ENCODE data around the gene SLIT3.

SLIT3 gene

GRCh38 chr5:169065400-169065799 lies 235.5 kb downstream of the SLIT3 start:
- no peaks in the 10 kb centered on the region for H3K4me1 ChIP-seq (ENCODE audit: control insufficient read depth in 1 of 2, insufficient read depth in 2 of 2, low read length in 2 of 2)
- H3K4me3 ChIP-seq (ENCODE audit: low read depth in 1 of 2, low read length in 2 of 2), result no peak overlapping the region
- no peaks in the 10 kb centered on the region for H3K27me3 ChIP-seq (ENCODE audit: low read depth, low read length)
- no peak overlapping the region for H3K27ac ChIP-seq (ENCODE audit: low read length)
- no peaks in the 10 kb centered on the region for H3K9me3 ChIP-seq (ENCODE audit: control insufficient read depth in 1 of 2, low read length in 2 of 2)
- no peaks in the 10 kb centered on the region for H3K36me3 ChIP-seq (ENCODE audit: control insufficient read depth in 1 of 2, insufficient read depth in 2 of 2, low read length in 2 of 2)

DNA sequence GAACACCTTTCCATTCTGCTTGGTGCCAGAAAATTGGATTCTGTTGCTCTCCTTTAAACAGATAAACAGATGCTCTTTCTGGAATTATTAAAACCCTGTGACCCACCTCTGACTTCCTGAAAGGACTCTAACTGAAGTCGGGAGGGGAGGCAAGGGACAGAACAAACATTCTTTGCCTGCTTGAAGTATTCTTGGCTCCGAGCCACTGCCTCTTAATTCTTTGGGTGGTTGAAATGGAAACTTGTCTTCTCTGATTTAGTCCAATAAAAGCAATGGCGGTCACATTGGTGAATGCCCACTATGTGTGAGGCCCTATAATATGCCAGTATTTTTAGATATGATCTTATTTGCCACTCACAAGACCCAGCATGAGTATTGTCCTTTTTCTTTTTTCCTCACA lies 236.8 kb downstream of the SLIT3 start:
- Histone ChIP-seq H3K9me3 (ENCODE audit: control insufficient read depth in 1 of 2, low read length in 2 of 2) (no peaks in the 10 kb centered on the region), H3K4me1 (ENCODE audit: control insufficient read depth in 1 of 2, insufficient read depth in 2 of 2, low read length in 2 of 2) (no peaks in the 10 kb centered on the region), H3K36me3 (ENCODE audit: control insufficient read depth in 1 of 2, insufficient read depth in 2 of 2, low read length in 2 of 2) (no peaks in the 10 kb centered on the region), H3K27me3 (ENCODE audit: low read depth, low read length) (no peaks in the 10 kb centered on the region), H3K27ac (ENCODE audit: low read length) (no peak overlapping the region), H3K4me3 (ENCODE audit: low read depth in 1 of 2, low read length in 2 of 2) (no peak overlapping the region)

- Histone ChIP-seq H3K4me1 (ENCODE audit: control insufficient read depth in 1 of 2, insufficient read depth in 2 of 2, low read length in 2 of 2) (no peaks in the 10 kb centered on the region), H3K27me3 (ENCODE audit: low read depth, low read length) (no peaks in the 10 kb centered on the region), H3K4me3 (ENCODE audit: low read depth in 1 of 2, low read length in 2 of 2) (no peak overlapping the region), H3K36me3 (ENCODE audit: control insufficient read depth in 1 of 2, insufficient read depth in 2 of 2, low read length in 2 of 2) (no peaks in the 10 kb centered on the region), H3K27ac (ENCODE audit: low read length) (no peak overlapping the region), H3K9me3 (ENCODE audit: control insufficient read depth in 1 of 2, low read length in 2 of 2) (no peaks in the 10 kb centered on the region)
Measured at GRCh38 chr5:169063316-169063953, 237.5 kb downstream of the SLIT3 start.

GRCh38 chr5:169062690-169063089 lies 238.2 kb downstream of the SLIT3 start:
- Histone ChIP-seq H3K9me3 (ENCODE audit: control insufficient read depth in 1 of 2, low read length in 2 of 2) (no peaks in the 10 kb centered on the region), H3K4me1 (ENCODE audit: control insufficient read depth in 1 of 2, insufficient read depth in 2 of 2, low read length in 2 of 2) (no peaks in the 10 kb centered on the region), H3K4me3 (ENCODE audit: low read depth in 1 of 2, low read length in 2 of 2) (no peak overlapping the region), H3K27me3 (ENCODE audit: low read depth, low read length) (no peaks in the 10 kb centered on the region), H3K36me3 (ENCODE audit: control insufficient read depth in 1 of 2, insufficient read depth in 2 of 2, low read length in 2 of 2) (no peaks in the 10 kb centered on the region), H3K27ac (ENCODE audit: low read length) (no peak overlapping the region)

- Histone ChIP-seq H3K27ac (ENCODE audit: low read length) (no peak overlapping the region), H3K27me3 (ENCODE audit: low read depth, low read length) (no peaks in the 10 kb centered on the region), H3K36me3 (ENCODE audit: control insufficient read depth in 1 of 2, insufficient read depth in 2 of 2, low read length in 2 of 2) (no peaks in the 10 kb centered on the region), H3K4me1 (ENCODE audit: control insufficient read depth in 1 of 2, insufficient read depth in 2 of 2, low read length in 2 of 2) (no peaks in the 10 kb centered on the region), H3K4me3 (ENCODE audit: low read depth in 1 of 2, low read length in 2 of 2) (no peak overlapping the region), H3K9me3 (ENCODE audit: control insufficient read depth in 1 of 2, low read length in 2 of 2) (no peaks in the 10 kb centered on the region)
Measured at GRCh38 chr5:169054506-169054905, 246.4 kb downstream of the SLIT3 start.

GRCh38 chr5:169052207-169052606 lies 248.7 kb downstream of the SLIT3 start:
- Histone ChIP-seq H3K4me3 (ENCODE audit: low read depth in 1 of 2, low read length in 2 of 2) (no peak overlapping the region), H3K4me1 (ENCODE audit: control insufficient read depth in 1 of 2, insufficient read depth in 2 of 2, low read length in 2 of 2) (no peaks in the 10 kb centered on the region), H3K27ac (ENCODE audit: low read length) (no peak overlapping the region), H3K27me3 (ENCODE audit: low read depth, low read length) (no peaks in the 10 kb centered on the region), H3K36me3 (ENCODE audit: control insufficient read depth in 1 of 2, insufficient read depth in 2 of 2, low read length in 2 of 2) (no peaks in the 10 kb centered on the region), H3K9me3 (ENCODE audit: control insufficient read depth in 1 of 2, low read length in 2 of 2) (no peaks in the 10 kb centered on the region)

DNA sequence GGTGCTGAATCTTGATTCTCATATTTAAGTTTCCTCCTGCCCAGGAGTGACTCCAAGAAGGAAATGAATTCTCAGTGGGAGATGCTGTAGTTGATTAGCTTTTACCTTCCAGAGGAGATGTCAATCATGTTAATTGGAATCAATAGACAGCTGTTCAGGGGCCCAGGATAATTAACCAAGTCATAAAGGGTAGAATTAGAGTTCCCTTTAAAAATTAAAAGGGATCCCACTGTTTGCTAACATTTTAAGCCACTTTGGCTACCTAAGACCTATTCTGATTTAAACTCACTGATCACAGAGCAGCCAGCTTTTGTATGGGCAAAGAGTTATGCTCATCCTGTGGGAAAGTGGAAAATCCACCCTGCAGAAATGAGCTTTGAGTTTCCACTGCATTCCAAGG lies 249.6 kb downstream of the SLIT3 start:
- Histone ChIP-seq H3K9me3 (ENCODE audit: control insufficient read depth in 1 of 2, low read length in 2 of 2) (no peaks in the 10 kb centered on the region), H3K27ac (ENCODE audit: low read length) (no peak overlapping the region), H3K36me3 (ENCODE audit: control insufficient read depth in 1 of 2, insufficient read depth in 2 of 2, low read length in 2 of 2) (no peaks in the 10 kb centered on the region), H3K27me3 (ENCODE audit: low read depth, low read length) (no peaks in the 10 kb centered on the region), H3K4me1 (ENCODE audit: control insufficient read depth in 1 of 2, insufficient read depth in 2 of 2, low read length in 2 of 2) (no peaks in the 10 kb centered on the region), H3K4me3 (ENCODE audit: low read depth in 1 of 2, low read length in 2 of 2) (no peak overlapping the region)

GRCh38 chr5:169050636-169051035 lies 250.3 kb downstream of the SLIT3 start:
- Histone ChIP-seq H3K4me3 (ENCODE audit: low read depth in 1 of 2, low read length in 2 of 2) (no peak overlapping the region), H3K9me3 (ENCODE audit: control insufficient read depth in 1 of 2, low read length in 2 of 2) (no peaks in the 10 kb centered on the region), H3K4me1 (ENCODE audit: control insufficient read depth in 1 of 2, insufficient read depth in 2 of 2, low read length in 2 of 2) (no peaks in the 10 kb centered on the region), H3K27ac (ENCODE audit: low read length) (no peak overlapping the region), H3K36me3 (ENCODE audit: control insufficient read depth in 1 of 2, insufficient read depth in 2 of 2, low read length in 2 of 2) (no peaks in the 10 kb centered on the region), H3K27me3 (ENCODE audit: low read depth, low read length) (no peaks in the 10 kb centered on the region)

GRCh38 chr5:169050146-169050571 lies 250.8 kb downstream of the SLIT3 start:
- H3K4me1 ChIP-seq (ENCODE audit: control insufficient read depth in 1 of 2, insufficient read depth in 2 of 2, low read length in 2 of 2), result no peaks in the 10 kb centered on the region
- H3K9me3 ChIP-seq (ENCODE audit: control insufficient read depth in 1 of 2, low read length in 2 of 2), result no peaks in the 10 kb centered on the region
- H3K27ac ChIP-seq (ENCODE audit: low read length), result no peak overlapping the region
- H3K27me3 ChIP-seq (ENCODE audit: low read depth, low read length), result no peaks in the 10 kb centered on the region
- H3K4me3 ChIP-seq (ENCODE audit: low read depth in 1 of 2, low read length in 2 of 2), result no peak overlapping the region
- H3K36me3 ChIP-seq (ENCODE audit: control insufficient read depth in 1 of 2, insufficient read depth in 2 of 2, low read length in 2 of 2), result no peaks in the 10 kb centered on the region

DNA sequence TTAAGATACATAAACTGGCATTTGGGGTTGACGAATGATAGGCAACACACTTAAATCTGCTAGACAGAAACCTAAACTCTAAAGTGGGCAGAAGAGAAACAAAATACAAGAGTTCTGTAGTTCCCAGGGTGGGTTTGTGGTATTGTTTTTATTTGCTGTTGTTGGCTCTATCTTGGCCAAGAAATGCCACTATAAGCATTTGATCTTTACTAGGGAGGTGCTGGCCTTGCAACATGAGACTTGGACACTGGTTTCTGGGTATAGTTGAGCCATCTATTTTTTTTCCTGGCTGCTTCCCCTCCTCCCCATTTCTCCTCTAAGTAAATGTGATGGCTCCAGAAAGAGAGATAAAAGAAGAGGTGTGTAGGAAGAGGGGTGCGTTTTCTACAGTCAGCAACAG lies 251.2 kb downstream of the SLIT3 start:
- Histone ChIP-seq H3K4me3 (ENCODE audit: low read depth in 1 of 2, low read length in 2 of 2) (no peak overlapping the region), H3K27me3 (ENCODE audit: low read depth, low read length) (no peaks in the 10 kb centered on the region), H3K36me3 (ENCODE audit: control insufficient read depth in 1 of 2, insufficient read depth in 2 of 2, low read length in 2 of 2) (no peaks in the 10 kb centered on the region), H3K9me3 (ENCODE audit: control insufficient read depth in 1 of 2, low read length in 2 of 2) (no peaks in the 10 kb centered on the region), H3K27ac (ENCODE audit: low read length) (no peak overlapping the region), H3K4me1 (ENCODE audit: control insufficient read depth in 1 of 2, insufficient read depth in 2 of 2, low read length in 2 of 2) (no peaks in the 10 kb centered on the region)

GRCh38 chr5:169048181-169049125 lies 252.5 kb downstream of the SLIT3 start:
- Histone ChIP-seq H3K36me3 (ENCODE audit: control insufficient read depth in 1 of 2, insufficient read depth in 2 of 2, low read length in 2 of 2) (no peaks in the 10 kb centered on the region), H3K27me3 (ENCODE audit: low read depth, low read length) (no peaks in the 10 kb centered on the region), H3K9me3 (ENCODE audit: control insufficient read depth in 1 of 2, low read length in 2 of 2) (no peaks in the 10 kb centered on the region), H3K27ac (ENCODE audit: low read length) (no peak overlapping the region), H3K4me3 (ENCODE audit: low read depth in 1 of 2, low read length in 2 of 2) (no peak overlapping the region), H3K4me1 (ENCODE audit: control insufficient read depth in 1 of 2, insufficient read depth in 2 of 2, low read length in 2 of 2) (no peaks in the 10 kb centered on the region)
